Upper lobe of left lung (tissue), 6 donors: ENCODE measurements around the gene DDI2. TPM values are rescaled to one million over a fixed set of nuclear protein-coding genes. Genes with fewer than 3 reads are reported as not detected.

ENCODE experiments used
- ATAC-seq, 2 donors: fragments of 200-7000 bp; cut with Tn5 transposase; one replicate each; pipeline ENCODE4 v1.9.1; 2022; ENCODE audit warnings: mild to moderate bottlenecking in 2 of 2, moderate library complexity in 2 of 2; ENCODE audit not compliant: low FRiP score in 2 of 2
- DNase-seq, 2 donors: peaks; one replicate each; pipeline ENCODE4 v3.0.0-alpha.2; 2019 to 2020
- H3K27ac ChIP-seq, 4 donors: fragments of 200-600 bp; sonication (generic); one replicate each; pipeline ENCODE4 v1.5.1; 2016 to 2019
- H3K27me3 ChIP-seq, 4 donors: fragments of 200-600 bp; sonication (generic); one replicate each; pipeline ENCODE4 v1.5.1; 2017 to 2019
- H3K36me3 ChIP-seq, 4 donors: fragments of 200-600 bp; sonication (generic); one replicate each; pipeline ENCODE4 v1.5.1; 2016 to 2019
- H3K4me1 ChIP-seq, 4 donors: fragments of 200-600 bp; sonication (generic); one replicate each; pipeline ENCODE4 v1.5.1; 2018 to 2019
- H3K4me3 ChIP-seq, 4 donors: fragments of 200-600 bp; sonication (generic); one replicate each; pipeline ENCODE4 v1.5.1; 2017 to 2019; ENCODE audit warnings: mild to moderate bottlenecking in 2 of 4, moderate library complexity in 1 of 4
- H3K9me3 ChIP-seq, 4 donors: fragments of 200-600 bp; sonication (generic); one replicate each; pipeline ENCODE4 v1.5.1; 2018 to 2019
- EP300 ChIP-seq, 4 donors: sonication (generic); formaldehyde crosslinking; IDR thresholded peaks; one replicate each; pipeline ENCODE4 v1.5.1; 2017; ENCODE audit warnings: antibody characterized with exemption in 4 of 4, control low read depth in 2 of 4
- POLR2A ChIP-seq, 4 donors: fragments of 450-650 bp; IDR thresholded peaks; one replicate each; pipeline ENCODE4 v1.5.1; 2016 to 2017; ENCODE audit warnings: antibody characterized with exemption in 4 of 4, mild to moderate bottlenecking in 2 of 4
- POLR2AphosphoS5 ChIP-seq, 2 donors: sonication (generic); formaldehyde crosslinking; IDR thresholded peaks; one replicate each; pipeline ENCODE4 v1.5.1; 2017; ENCODE audit warnings: antibody characterized with exemption in 2 of 2
- WGBS, 2 donors: methylation state at CpG; one replicate each; pipeline ENCODE4 v1.1.5; 2017 to 2018; 5-methylcytosine and 5-hydroxymethylcytosine counted together
- total RNA-seq, 6 donors: library from RNA; depleted of rRNA in 4 of 6; stranded (reverse); fragments of >200 nt in 4 of 6; gene quantifications; one replicate each; pipeline versions ENCODE4 v1.1.0 to v1.2.1, GENCODE V29; 2016 to 2021
- TF ChIP-seq, protein P1 (sequence below), 6 experiments: fragments of 450-650 bp in 4 of 6; fragments of 200-600 bp in 2 of 6; sonication (generic) in 2 of 6; IDR thresholded peaks; one replicate each; pipeline ENCODE4 v1.5.1; 2016 to 2019; ENCODE audit warnings: antibody characterized with exemption in 6 of 6
- donor health status: DM: no; HTN: no; CAD: no; lungs with moderate emphysema.
- donor health status: DM: no; HTN: yes; CAD: no; lungs with severe emphysema.

DDI2 gene
- 100 to 1,000 TPM in 1 of 6 donors, 10 to 100 TPM in 5; 31.4 to 161 (median 46.1) TPM for total RNA-seq

- peak within 1 kb of the TSS; percentile 81 to 96 (median 89) for H3K4me3 ChIP-seq
- H3K36me3 ChIP-seq = no peaks in the 10 kb centered on the region
- no peaks in the 10 kb centered on the region for H3K9me3 ChIP-seq
- peaks cover 38 to 58% (median 46%) of the 10 kb centered on the region in 4 donors for H3K4me1 ChIP-seq
- TF ChIP-seq, protein P1, sequence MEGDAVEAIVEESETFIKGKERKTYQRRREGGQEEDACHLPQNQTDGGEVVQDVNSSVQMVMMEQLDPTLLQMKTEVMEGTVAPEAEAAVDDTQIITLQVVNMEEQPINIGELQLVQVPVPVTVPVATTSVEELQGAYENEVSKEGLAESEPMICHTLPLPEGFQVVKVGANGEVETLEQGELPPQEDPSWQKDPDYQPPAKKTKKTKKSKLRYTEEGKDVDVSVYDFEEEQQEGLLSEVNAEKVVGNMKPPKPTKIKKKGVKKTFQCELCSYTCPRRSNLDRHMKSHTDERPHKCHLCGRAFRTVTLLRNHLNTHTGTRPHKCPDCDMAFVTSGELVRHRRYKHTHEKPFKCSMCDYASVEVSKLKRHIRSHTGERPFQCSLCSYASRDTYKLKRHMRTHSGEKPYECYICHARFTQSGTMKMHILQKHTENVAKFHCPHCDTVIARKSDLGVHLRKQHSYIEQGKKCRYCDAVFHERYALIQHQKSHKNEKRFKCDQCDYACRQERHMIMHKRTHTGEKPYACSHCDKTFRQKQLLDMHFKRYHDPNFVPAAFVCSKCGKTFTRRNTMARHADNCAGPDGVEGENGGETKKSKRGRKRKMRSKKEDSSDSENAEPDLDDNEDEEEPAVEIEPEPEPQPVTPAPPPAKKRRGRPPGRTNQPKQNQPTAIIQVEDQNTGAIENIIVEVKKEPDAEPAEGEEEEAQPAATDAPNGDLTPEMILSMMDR (IDR thresholded peaks at IDR 0.05) = peak in 2 of 6 experiments; percentile 35 to 37
- peak; percentile 78 to 92 for TF ChIP-seq POLR2AphosphoS5 (IDR thresholded peaks at IDR 0.05)
- peak in 1 of 4 donors; percentile 56 for TF ChIP-seq EP300 (IDR thresholded peaks at IDR 0.05)
- peak in 3 of 4 donors; percentile 91 to 99 (median 91) for TF ChIP-seq POLR2A (IDR thresholded peaks at IDR 0.05)
- DNase-seq (peak; percentile 96 to 99), ATAC-seq (peak; percentile 97)
- peak within 1 kb of the TSS; percentile 94 to 99 (median 98) for H3K27ac ChIP-seq
- WGBS, 2 donors = 0% methylated on average over 19 to 83 of the region's 86 CpGs
- H3K27me3 ChIP-seq = no peaks in the 10 kb centered on the region
Observed at GRCh38 chr1:15617173-15618076, at the start of gene DDI2. Gene DDI2 (plus strand): TSS chr1:15617458. CDS start chr1:15617671, 213 bp downstream.

- Histone ChIP-seq H3K27me3 (no peaks in the 10 kb centered on the region), H3K9me3 (no peaks in the 10 kb centered on the region), H3K4me1 (no peaks in the 10 kb centered on the region), H3K36me3 (peaks cover 30 to 72% (median 56%) of the 10 kb centered on the region in 4 donors), H3K27ac (no peak overlapping the region), H3K4me3 (no peak overlapping the region)
- ATAC-seq (no peak), DNase-seq (no peak)
- 94 to 96% methylated on average over 17 to 18 of the region's 18 CpGs for WGBS, 2 donors
- TF ChIP-seq, protein P1 (IDR thresholded peaks at IDR 0.05) = no peak
- TF ChIP-seq POLR2A (IDR thresholded peaks at IDR 0.05) (no peak), EP300 (IDR thresholded peaks at IDR 0.05) (no peak), POLR2AphosphoS5 (IDR thresholded peaks at IDR 0.05) (no peak)
Observed at GRCh38 chr1:15568387-15569073, 48.7 kb upstream of the DDI2 start.

- Histone ChIP-seq H3K27me3 (no peaks in the 10 kb centered on the region), H3K27ac (no peak overlapping the region), H3K4me3 (no peak overlapping the region), H3K9me3 (no peaks in the 10 kb centered on the region), H3K4me1 (no peaks in the 10 kb centered on the region), H3K36me3 (peaks cover 24 to 55% (median 34%) of the 10 kb centered on the region in 4 donors)
- ATAC-seq = no peak
- TF ChIP-seq EP300 (IDR thresholded peaks at IDR 0.05) (no peak), POLR2AphosphoS5 (IDR thresholded peaks at IDR 0.05) (no peak), POLR2A (IDR thresholded peaks at IDR 0.05) (no peak)
- TF ChIP-seq, protein P1 (IDR thresholded peaks at IDR 0.05) = no peak
- no peak for DNase-seq
- WGBS, 2 donors = 86 to 91% methylated on average over 1 of the region's 1 CpG
Observed at GRCh38 chr1:15570861-15571260, 46.4 kb upstream of the DDI2 start.

DNA sequence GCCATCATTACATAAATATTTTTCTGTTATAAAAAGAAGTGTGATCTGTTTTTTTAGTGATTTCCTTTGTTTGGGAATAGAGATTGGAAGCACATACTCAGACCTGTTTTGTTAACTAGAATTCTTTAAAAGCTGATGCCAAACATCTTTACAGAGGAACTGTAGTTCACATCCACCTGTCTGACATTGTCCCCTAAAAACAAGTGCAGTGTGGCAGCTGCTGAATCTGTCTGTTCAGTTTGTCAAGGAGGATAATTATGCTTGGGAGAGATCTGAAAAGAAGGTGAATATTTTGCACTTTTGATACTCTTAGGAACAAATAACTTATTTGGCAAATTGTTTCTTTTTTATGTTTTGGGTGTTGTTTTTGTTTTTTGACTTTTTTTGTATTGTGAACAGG, 46.0 kb upstream of the DDI2 start:
- H3K27me3 ChIP-seq = no peaks in the 10 kb centered on the region
- H3K4me1 ChIP-seq = no peaks in the 10 kb centered on the region
- ATAC-seq (no peak), DNase-seq (no peak)
- no peak overlapping the region for H3K27ac ChIP-seq
- no peak for TF ChIP-seq POLR2A (IDR thresholded peaks at IDR 0.05)
- no peak for TF ChIP-seq POLR2AphosphoS5 (IDR thresholded peaks at IDR 0.05)
- TF ChIP-seq EP300 (IDR thresholded peaks at IDR 0.05) = no peak
- TF ChIP-seq, protein P1 (IDR thresholded peaks at IDR 0.05) = no peak
- no peaks in the 10 kb centered on the region for H3K9me3 ChIP-seq
- H3K36me3 ChIP-seq = peaks cover 20 to 51% (median 30%) of the 10 kb centered on the region in 4 donors
- no peak overlapping the region for H3K4me3 ChIP-seq
